Measurements from ENCODE around the gene EPHA8.

GRCh38 chr1:22576617-22577016 is 13.3 kb downstream of the EPHA8 start:
- TF ChIP-seq CTCF (IDR thresholded peaks at IDR 0.05; ENCODE audit: insufficient read depth, low read depth, low read length): no peak
- no peak for TF ChIP-seq EZH2 (IDR thresholded peaks at IDR 0.05; ENCODE audit: insufficient read depth, low read length)

Data from astrocyte (in vitro differentiated cells and primary cell).